ENCODE data around the gene MED15. TPM values are rescaled to one million over a fixed set of nuclear protein-coding genes. Genes with fewer than 3 reads are reported as not detected.

Gene MED15
- total and polyA plus RNA-seq, 3 experiments from 2014 or later = 98.0 to 120 (median 106) TPM

DNA sequence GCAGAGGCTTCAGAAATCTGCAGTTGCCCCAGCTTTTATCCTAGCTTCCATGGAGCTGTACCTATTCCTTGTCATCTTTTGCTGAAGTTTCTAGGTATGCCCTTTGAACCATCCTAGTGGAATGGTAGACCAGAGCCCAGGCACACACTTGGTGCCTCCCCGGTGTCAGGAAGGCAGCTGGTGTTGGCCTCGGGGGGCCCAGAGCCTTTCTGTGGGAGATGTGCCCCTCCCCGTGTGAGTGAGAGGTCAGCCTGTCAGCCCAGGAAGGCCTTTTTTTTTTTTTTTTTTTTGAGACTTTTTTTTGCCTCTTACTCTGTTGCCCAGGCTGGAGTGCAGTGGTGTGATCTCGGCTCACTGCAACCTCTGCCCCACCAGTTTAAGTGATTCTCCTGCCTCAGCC is 58.4 kb downstream of the MED15 start:
- H3K4me3 ChIP-seq (ENCODE audit: low read length) = peak overlapping the region; percentile 3
- no peaks in the 10 kb centered on the region for H3K27me3 ChIP-seq (ENCODE audit: insufficient read depth, low read length, poor library complexity, severe bottlenecking)
- ChIA-PET CTCF (interaction anchor here (0.8 to 12.6 kb wide), 15 partner anchors 8 to 176 kb away, joined by 3 to 389 read pairs (median 4); no protein-coding TSS in a partner anchor), POLR2A (interaction anchor here (0.6 to 10.7 kb wide), 4 partner anchors 12 to 102 kb away, joined by 3 to 226 read pairs (median 19); partner anchors contain the start of gene MED15)
- Mint-ChIP-seq H3K4me3 (peak overlapping the region in 6 of 7 donors; percentile 86 to 93 (median 88)), H3K27me3 (peaks cover 0 to 3% of the 10 kb centered on the region in 2 donors), H3K27ac (peak overlapping the region; percentile 50 to 100 (median 98)), H3K36me3 (peaks cover 19 to 83% (median 21%) of the 10 kb centered on the region in 3 donors), H3K9me3 (no peaks in the 10 kb centered on the region), H3K4me1 (peaks cover 75 to 96% (median 95%) of the 10 kb centered on the region in 3 donors)
- H3K27ac ChIP-seq (ENCODE audit: low read depth, low read length) = no peak overlapping the region
- H3K4me1 ChIP-seq (ENCODE audit: insufficient read depth, low read length) = peaks cover 83% of the 10 kb centered on the region
- DNase-seq = no peak
- H3K9me3 ChIP-seq (ENCODE audit: low read length) = no peaks in the 10 kb centered on the region
- peaks cover 37% of the 10 kb centered on the region for H3K36me3 ChIP-seq (ENCODE audit: insufficient read depth, low read length)

DNA sequence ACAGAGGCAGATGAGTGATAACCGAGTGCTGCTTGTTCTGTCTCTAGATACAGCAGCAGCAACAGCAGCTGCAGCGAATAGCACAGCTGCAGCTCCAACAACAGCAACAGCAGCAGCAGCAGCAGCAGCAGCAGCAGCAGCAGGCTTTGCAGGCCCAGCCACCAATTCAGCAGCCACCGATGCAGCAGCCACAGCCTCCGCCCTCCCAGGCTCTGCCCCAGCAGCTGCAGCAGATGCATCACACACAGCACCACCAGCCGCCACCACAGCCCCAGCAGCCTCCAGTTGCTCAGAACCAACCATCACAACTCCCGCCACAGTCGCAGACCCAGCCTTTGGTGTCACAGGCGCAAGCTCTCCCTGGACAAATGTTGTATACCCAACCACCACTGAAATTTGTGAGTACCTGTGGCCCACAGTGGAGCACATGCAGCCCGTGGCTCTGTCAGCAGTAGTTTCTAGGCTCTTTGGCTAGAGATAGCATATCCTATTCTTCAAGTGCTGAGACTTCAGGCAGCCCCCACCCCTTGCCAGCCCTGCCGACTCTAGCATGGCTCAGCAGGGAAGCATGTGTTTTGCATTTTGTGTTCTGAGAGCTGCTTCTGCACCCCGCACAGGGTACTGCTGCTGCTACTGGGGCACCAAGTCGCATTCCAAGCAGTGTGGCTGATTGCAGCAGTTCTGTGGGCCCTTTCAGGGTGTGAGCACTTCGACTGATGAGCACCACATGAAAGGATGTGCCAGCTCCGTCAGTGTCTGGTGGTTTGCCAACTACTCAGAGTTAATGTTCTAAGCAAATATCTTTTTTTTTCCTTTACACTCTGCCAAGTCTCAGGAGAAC is 59.2 kb downstream of the MED15 start:
- Mint-ChIP-seq H3K27ac (peak overlapping the region; percentile 83 to 100 (median 98)), H3K27me3 (peaks cover 0 to 3% of the 10 kb centered on the region in 2 donors), H3K36me3 (peaks cover 19 to 87% (median 21%) of the 10 kb centered on the region in 3 donors), H3K4me3 (peak overlapping the region; percentile 71 to 93 (median 88)), H3K9me3 (no peaks in the 10 kb centered on the region), H3K4me1 (peaks cover 84 to 96% (median 95%) of the 10 kb centered on the region in 3 donors)
- no peaks in the 10 kb centered on the region for H3K9me3 ChIP-seq (ENCODE audit: low read length)
- peak overlapping the region; percentile 57 for H3K4me3 ChIP-seq (ENCODE audit: low read length)
- H3K27me3 ChIP-seq (ENCODE audit: insufficient read depth, low read length, poor library complexity, severe bottlenecking) = no peaks in the 10 kb centered on the region
- ChIA-PET POLR2A (interaction anchor here (0.6 to 10.7 kb wide), 5 partner anchors 13 to 103 kb away, joined by 3 to 226 read pairs (median 15); partner anchors contain the start of gene MED15), CTCF (interaction anchor here (0.7 to 12.6 kb wide), 18 partner anchors 7 to 175 kb away, joined by 3 to 389 read pairs (median 4); no protein-coding TSS in a partner anchor)
- peaks cover 91% of the 10 kb centered on the region for H3K4me1 ChIP-seq (ENCODE audit: insufficient read depth, low read length)
- peaks cover 45% of the 10 kb centered on the region for H3K36me3 ChIP-seq (ENCODE audit: insufficient read depth, low read length)
- H3K27ac ChIP-seq (ENCODE audit: low read depth, low read length) = peak overlapping the region; percentile 34
- DNase-seq = peak; percentile 46 to 91 (median 86)

DNA sequence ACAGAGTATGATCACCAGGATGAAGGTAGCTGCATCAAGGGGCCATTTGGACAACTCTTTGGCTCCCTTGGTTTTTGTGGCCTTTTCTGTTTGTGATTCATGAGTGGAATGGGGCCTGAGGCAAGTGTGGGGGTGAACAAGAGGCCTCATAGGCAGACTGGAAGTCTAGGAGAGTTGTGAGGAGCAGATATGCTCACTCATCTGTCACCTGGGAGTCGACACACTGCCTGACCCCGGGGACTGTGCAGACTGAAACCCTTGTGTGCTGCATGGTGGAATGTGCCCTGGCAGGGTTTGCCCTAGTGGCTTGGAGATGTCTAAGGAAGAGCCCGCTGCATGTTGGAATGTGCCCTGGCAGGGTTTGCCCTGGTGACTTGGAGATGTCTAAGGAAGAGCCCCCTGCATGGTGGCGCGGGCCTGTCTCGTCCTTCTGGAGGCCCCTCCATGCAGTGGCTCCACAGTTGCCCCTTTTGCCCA is 60.0 kb downstream of the MED15 start:
- no peaks in the 10 kb centered on the region for H3K9me3 ChIP-seq (ENCODE audit: low read length)
- H3K27ac ChIP-seq (ENCODE audit: low read depth, low read length) = peak overlapping the region; percentile 34
- H3K36me3 ChIP-seq (ENCODE audit: insufficient read depth, low read length) = peaks cover 52% of the 10 kb centered on the region
- H3K4me1 Mint-ChIP-seq = peaks cover 90 to 98% (median 98%) of the 10 kb centered on the region in 3 donors
- no peak for DNase-seq
- peaks cover 19 to 91% (median 20%) of the 10 kb centered on the region in 3 donors for H3K36me3 Mint-ChIP-seq
- peak overlapping the region; percentile 57 for H3K4me3 ChIP-seq (ENCODE audit: low read length)
- H3K4me1 ChIP-seq (ENCODE audit: insufficient read depth, low read length) = peaks cover 99% of the 10 kb centered on the region
- POLR2A ChIA-PET = interaction anchor here (1.1 to 10.7 kb wide), 4 partner anchors 14 to 104 kb away, joined by 5 to 226 read pairs (median 19); partner anchors contain the start of gene MED15
- CTCF ChIA-PET = interaction anchor here (0.7 to 12.6 kb wide), 10 partner anchors 12 to 159 kb away, joined by 3 to 389 read pairs (median 4); no protein-coding TSS in a partner anchor
- H3K27me3 Mint-ChIP-seq = peaks cover 0 to 3% of the 10 kb centered on the region in 2 donors
- H3K27ac Mint-ChIP-seq = peak overlapping the region; percentile 83 to 100 (median 98)
- H3K9me3 Mint-ChIP-seq = no peaks in the 10 kb centered on the region
- H3K4me3 Mint-ChIP-seq = peak overlapping the region; percentile 71 to 93 (median 88)
- H3K27me3 ChIP-seq (ENCODE audit: insufficient read depth, low read length, poor library complexity, severe bottlenecking) = no peaks in the 10 kb centered on the region

DNA sequence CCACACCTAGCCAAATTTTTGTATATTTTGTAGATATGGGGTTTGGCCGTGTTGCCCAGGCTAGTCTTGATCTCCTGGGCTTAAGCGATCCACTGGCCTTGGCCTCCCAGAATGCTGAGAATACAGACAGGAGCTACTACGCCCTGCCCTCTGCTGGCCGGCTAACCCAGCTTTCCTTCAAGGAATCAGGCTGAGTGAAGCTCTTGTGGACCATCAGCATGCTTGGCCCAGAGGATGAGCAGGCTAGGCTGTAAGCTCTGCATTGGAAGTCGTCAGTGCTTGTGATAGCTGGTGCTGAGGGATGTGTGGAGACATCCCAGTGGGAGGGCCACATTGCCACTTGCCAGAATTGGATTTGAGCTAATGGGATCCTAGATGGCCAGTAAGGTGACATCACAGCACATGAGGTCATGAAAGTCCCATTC is 60.6 kb downstream of the MED15 start:
- H3K4me3 ChIP-seq (ENCODE audit: low read length) = peak overlapping the region; percentile 57
- Mint-ChIP-seq H3K36me3 (peaks cover 19 to 92% (median 19%) of the 10 kb centered on the region in 3 donors), H3K4me1 (peaks cover 87 to 96% (median 93%) of the 10 kb centered on the region in 3 donors), H3K9me3 (no peaks in the 10 kb centered on the region), H3K27me3 (peaks cover 0 to 3% of the 10 kb centered on the region in 2 donors), H3K27ac (peak overlapping the region; percentile 94 to 100 (median 99)), H3K4me3 (peak overlapping the region in 6 of 7 donors; percentile 88 to 93 (median 89))
- DNase-seq = no peak
- ChIA-PET CTCF (interaction anchor here (1.2 to 12.6 kb wide), 7 partner anchors 11 to 150 kb away, joined by 3 to 389 read pairs (median 8); no protein-coding TSS in a partner anchor), POLR2A (interaction anchor here (2.2 to 10.7 kb wide), 3 partner anchors 14 to 104 kb away, joined by 8 to 226 read pairs (median 23); partner anchors contain the start of gene MED15)
- H3K4me1 ChIP-seq (ENCODE audit: insufficient read depth, low read length) = peaks cover 95% of the 10 kb centered on the region
- H3K36me3 ChIP-seq (ENCODE audit: insufficient read depth, low read length) = peaks cover 58% of the 10 kb centered on the region
- no peaks in the 10 kb centered on the region for H3K9me3 ChIP-seq (ENCODE audit: low read length)
- no peak overlapping the region for H3K27ac ChIP-seq (ENCODE audit: low read depth, low read length)
- H3K27me3 ChIP-seq (ENCODE audit: insufficient read depth, low read length, poor library complexity, severe bottlenecking) = no peaks in the 10 kb centered on the region

DNA sequence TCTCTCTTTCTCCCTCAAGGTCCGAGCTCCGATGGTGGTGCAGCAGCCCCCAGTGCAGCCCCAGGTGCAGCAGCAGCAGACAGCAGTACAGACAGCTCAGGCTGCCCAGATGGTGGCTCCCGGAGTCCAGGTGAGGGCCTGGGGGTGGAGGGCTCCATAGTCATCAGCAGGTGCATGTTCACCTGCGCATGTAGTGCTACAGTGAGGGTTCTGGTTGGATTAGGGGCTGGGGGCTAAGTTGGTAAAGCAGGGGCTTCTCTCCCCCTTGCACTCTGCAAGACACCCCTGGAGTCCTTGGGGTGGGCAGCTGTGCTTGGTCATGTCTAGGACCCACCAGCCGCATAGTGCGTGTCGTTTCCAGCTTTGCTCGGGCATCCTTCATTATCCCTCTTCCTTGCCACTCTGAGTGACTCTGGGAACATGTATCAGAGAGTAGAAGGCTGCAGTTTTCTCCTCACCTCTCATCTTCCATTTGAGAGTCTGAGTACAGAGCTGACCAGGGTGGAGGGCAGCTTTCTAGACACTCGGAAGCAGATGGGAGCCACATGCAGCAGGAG is 61.2 kb downstream of the MED15 start:
- Mint-ChIP-seq H3K27me3 (peaks cover 0 to 3% of the 10 kb centered on the region in 2 donors), H3K27ac (peak overlapping the region; percentile 94 to 100 (median 99)), H3K36me3 (peaks cover 19 to 92% (median 21%) of the 10 kb centered on the region in 3 donors), H3K4me3 (peak overlapping the region; percentile 86 to 92 (median 89)), H3K9me3 (no peaks in the 10 kb centered on the region), H3K4me1 (peaks cover 87 to 96% (median 93%) of the 10 kb centered on the region in 3 donors)
- no peak for DNase-seq
- ChIA-PET POLR2A (interaction anchor here (1.8 to 10.7 kb wide), 4 partner anchors 15 to 105 kb away, joined by 7 to 226 read pairs (median 16); partner anchors contain the start of gene MED15), CTCF (interaction anchor here (1.2 to 12.6 kb wide), 9 partner anchors 10 to 276 kb away, joined by 3 to 389 read pairs (median 5); no protein-coding TSS in a partner anchor)
- H3K27ac ChIP-seq (ENCODE audit: low read depth, low read length) = peak overlapping the region; percentile 26
- no peaks in the 10 kb centered on the region for H3K27me3 ChIP-seq (ENCODE audit: insufficient read depth, low read length, poor library complexity, severe bottlenecking)
- H3K36me3 ChIP-seq (ENCODE audit: insufficient read depth, low read length) = peaks cover 64% of the 10 kb centered on the region
- H3K9me3 ChIP-seq (ENCODE audit: low read length) = no peaks in the 10 kb centered on the region
- H3K4me1 ChIP-seq (ENCODE audit: insufficient read depth, low read length) = peaks cover 89% of the 10 kb centered on the region
- peak overlapping the region; percentile 57 for H3K4me3 ChIP-seq (ENCODE audit: low read length)

DNA sequence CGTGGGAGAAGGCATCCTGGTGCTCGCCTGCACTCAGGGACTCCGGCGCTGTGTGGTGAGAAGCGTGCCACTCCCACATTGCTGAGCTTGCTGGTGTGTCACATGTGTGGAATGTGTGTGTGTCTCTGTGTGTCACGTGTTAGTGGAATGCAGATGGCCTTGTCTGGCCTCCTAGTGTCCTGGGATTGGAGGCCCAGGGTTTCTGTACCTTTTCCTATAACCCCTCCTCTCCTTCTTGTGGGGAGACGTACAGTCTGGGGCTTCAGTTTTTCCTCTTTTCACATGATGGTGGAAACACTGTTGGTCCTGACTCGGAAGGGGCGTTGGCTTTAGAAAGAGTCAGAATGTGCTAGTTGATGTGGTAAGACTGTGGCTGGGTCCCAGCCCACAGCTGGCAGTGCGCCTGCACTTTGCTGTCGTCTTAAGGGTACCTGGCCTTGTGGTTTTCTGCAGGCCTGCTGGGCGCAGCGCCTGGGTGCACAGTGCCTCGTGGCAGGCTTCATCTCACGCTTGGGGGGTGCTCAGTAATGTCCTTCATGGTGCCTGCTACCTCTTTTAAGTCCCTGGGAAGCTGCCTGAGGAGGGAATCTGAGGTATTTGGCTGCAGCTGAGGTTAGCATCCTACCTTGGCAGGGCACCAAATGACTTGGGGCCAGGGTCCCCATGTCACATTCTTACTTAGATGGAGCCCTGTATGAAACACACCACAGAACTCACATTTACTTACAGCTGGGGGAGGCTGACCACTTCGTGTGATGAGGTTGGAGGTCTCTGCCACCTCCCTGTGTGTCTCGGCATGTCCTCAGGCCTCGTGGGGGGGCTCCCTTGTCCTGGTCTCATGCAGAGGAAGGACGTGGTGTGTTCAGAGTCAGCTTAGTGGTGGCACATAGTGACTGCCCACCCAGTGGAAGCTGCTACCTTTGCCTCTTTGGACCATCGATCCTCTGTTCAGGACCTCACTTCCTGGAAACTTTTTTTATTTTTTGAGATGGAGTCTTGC is 61.9 kb downstream of the MED15 start:
- Histone ChIP-seq H3K27me3 (ENCODE audit: insufficient read depth, low read length, poor library complexity, severe bottlenecking) (no peaks in the 10 kb centered on the region), H3K9me3 (ENCODE audit: low read length) (no peaks in the 10 kb centered on the region), H3K4me1 (ENCODE audit: insufficient read depth, low read length) (peaks cover 81% of the 10 kb centered on the region), H3K4me3 (ENCODE audit: low read length) (peak overlapping the region; percentile 57), H3K27ac (ENCODE audit: low read depth, low read length) (peak overlapping the region; percentile 26), H3K36me3 (ENCODE audit: insufficient read depth, low read length) (peaks cover 72% of the 10 kb centered on the region)
- ChIA-PET CTCF (interaction anchor here (0.6 to 12.6 kb wide), 15 partner anchors 7 to 277 kb away, joined by 3 to 389 read pairs (median 4); partner anchors contain the start of gene MED15), POLR2A (interaction anchor here (1.8 to 10.7 kb wide), 4 partner anchors 15 to 105 kb away, joined by 7 to 226 read pairs (median 16); partner anchors contain the start of gene MED15)
- Mint-ChIP-seq H3K4me1 (peaks cover 83 to 92% (median 91%) of the 10 kb centered on the region in 3 donors), H3K9me3 (no peaks in the 10 kb centered on the region), H3K36me3 (peaks cover 19 to 92% (median 21%) of the 10 kb centered on the region in 3 donors), H3K27me3 (peaks cover 0 to 3% of the 10 kb centered on the region in 2 donors), H3K27ac (peak overlapping the region; percentile 94 to 100 (median 99)), H3K4me3 (peak overlapping the region; percentile 85 to 92 (median 89))
- DNase-seq = peak; percentile 74 to 95 (median 94)
